Measurements from ENCODE around the gene SCNN1B.

- TF ChIP-seq REST (IDR thresholded peaks at IDR 0.05; ENCODE audit: borderline replicate concordance) (no peak), CTCF (IDR thresholded peaks at IDR 0.05; ENCODE audit: poor library complexity, severe bottlenecking) (no peak), POLR2AphosphoS5 (IDR thresholded peaks at IDR 0.05) (no peak), RAD21 (conservative IDR thresholded peaks at IDR 0.05) (no peak), EP300 (conservative IDR thresholded peaks at IDR 0.05; ENCODE audit: poor library complexity, severe bottlenecking) (no peak), TAF1 (IDR thresholded peaks at IDR 0.05; ENCODE audit: low read depth) (no peak), EZH2 (IDR thresholded peaks at IDR 0.05; ENCODE audit: borderline replicate concordance, insufficient read depth, low read length, poor library complexity, severe bottlenecking) (no peak)
Measured at GRCh38 chr16:23389201-23389600, 87.1 kb downstream of the SCNN1B start.
